GM23338 (cell line): ENCODE data around the gene CCBE1. TPM values are rescaled to one million over a fixed set of nuclear protein-coding genes. Genes with fewer than 3 reads are reported as not detected.

Experiments
- ATAC-seq: fragments of 200-7000 bp; cut with Tn5 transposase; 3 replicates; pipeline ENCODE4 v1.9.1; 2020
- DNase-seq: peaks from one replicate; pipeline ENCODE4 v3.0.0-alpha.2; 2015; ENCODE audit warnings: low spot score
- H2AFZ ChIP-seq: fragments of 200-600 bp; sonication (generic); 2 replicates; pipeline ENCODE4 v1.8.0; 2016; ENCODE audit warnings: antibody characterized with exemption, mild to moderate bottlenecking, moderate library complexity
- H3F3A ChIP-seq: fragments of 200-600 bp; sonication (generic); replicated peaks from 2 replicates; pipeline ENCODE4 v1.8.0; 2017; ENCODE audit warnings: antibody characterized with exemption, mixed run types, low read depth
- H3K27ac ChIP-seq: fragments of 200-600 bp; sonication (generic); 2 replicates; pipeline ENCODE4 v1.6.1; 2016; ENCODE audit warnings: low read depth
- H3K27me3 ChIP-seq: fragments of 200-600 bp; sonication (generic); 2 replicates; pipeline ENCODE4 v1.8.0; 2016; ENCODE audit warnings: mild to moderate bottlenecking, mixed run types, moderate library complexity; ENCODE audit not compliant: insufficient read depth
- H3K36me3 ChIP-seq: fragments of 200-600 bp; sonication (generic); 2 replicates; pipeline ENCODE4 v1.8.0; 2016; ENCODE audit warnings: mild to moderate bottlenecking; ENCODE audit not compliant: insufficient read depth
- H3K4me1 ChIP-seq: fragments of 200-600 bp; sonication (generic); 2 replicates; pipeline ENCODE4 v1.8.0; 2016; ENCODE audit warnings: mild to moderate bottlenecking, moderate library complexity; ENCODE audit not compliant: insufficient read depth
- H3K4me2 ChIP-seq: fragments of 200-600 bp; sonication (generic); 2 replicates; pipeline ENCODE4 v1.7.1; 2017; ENCODE audit warnings: mixed run types
- H3K4me3 ChIP-seq: fragments of 200-600 bp; sonication (generic); 2 replicates; pipeline ENCODE4 v1.6.1; 2016; ENCODE audit warnings: mixed run types
- H3K79me2 ChIP-seq: fragments of 200-600 bp; sonication (generic); replicated peaks from 2 replicates; pipeline ENCODE4 v1.8.0; 2017; ENCODE audit warnings: mild to moderate bottlenecking; ENCODE audit not compliant: insufficient read depth
- H3K9me2 ChIP-seq: fragments of 200-600 bp; sonication (generic); 2 replicates; pipeline ENCODE4 v1.8.0; 2017; ENCODE audit not compliant: insufficient read depth
- H4K20me1 ChIP-seq: fragments of 200-600 bp; sonication (generic); replicated peaks from 2 replicates; pipeline ENCODE4 v1.8.0; 2017; ENCODE audit warnings: mild to moderate bottlenecking; ENCODE audit not compliant: insufficient read depth
- H3K27ac Mint-ChIP-seq: 2 replicates; pipeline ENCODE4 v1.8.0; 2020; ENCODE audit warnings: inconsistent platforms, mild to moderate bottlenecking, moderate library complexity, mixed read lengths
- H3K27me3 Mint-ChIP-seq: 3 replicates; pipeline ENCODE4 v1.8.0; 2022; ENCODE audit warnings: low read depth, mild to moderate bottlenecking, moderate library complexity, mixed read lengths, inconsistent platforms; ENCODE audit not compliant: insufficient read depth, poor library complexity
- H3K36me3 Mint-ChIP-seq: 3 replicates; pipeline ENCODE4 v1.8.0; 2021; ENCODE audit warnings: low read depth, mild to moderate bottlenecking, inconsistent platforms, moderate library complexity, mixed read lengths
- H3K4me1 Mint-ChIP-seq: 3 replicates; pipeline ENCODE4 v1.8.0; 2020; ENCODE audit warnings: mild to moderate bottlenecking, inconsistent platforms, mixed read lengths
- H3K4me3 Mint-ChIP-seq: 3 replicates; pipeline ENCODE4 v1.8.0; 2021; ENCODE audit warnings: moderate library complexity, mild to moderate bottlenecking, inconsistent platforms, mixed read lengths
- H3K9me3 Mint-ChIP-seq: 3 replicates; pipeline ENCODE4 v1.8.0; 2020; ENCODE audit warnings: moderate library complexity, mild to moderate bottlenecking, inconsistent platforms, mixed read lengths
- CREB1 ChIP-seq: fragments of 250-450 bp; sonication (Bioruptor Pico); IDR thresholded peaks from 2 replicates; pipeline ENCODE4 v1.5.0; 2020; ENCODE audit warnings: low read depth, mild to moderate bottlenecking, moderate library complexity
- ETS1 ChIP-seq: IDR thresholded peaks from 2 replicates; pipeline ENCODE4 v1.6.1; 2016; ENCODE audit warnings: antibody characterized with exemption
- EZH2 ChIP-seq: fragments of 200-600 bp; sonication (generic); IDR thresholded peaks from one replicate; pipeline ENCODE4 v1.8.0; 2017; ENCODE audit warnings: antibody characterized with exemption, mild to moderate bottlenecking, low read depth; ENCODE audit not compliant: unreplicated experiment
- EZH2phosphoT487 ChIP-seq: fragments of 200-600 bp; sonication (generic); IDR thresholded peaks from one replicate; pipeline ENCODE4 v1.8.1; 2018; ENCODE audit warnings: antibody characterized with exemption; ENCODE audit not compliant: unreplicated experiment
- JUNB ChIP-seq: IDR thresholded peaks from one replicate; pipeline ENCODE4 v1.6.1; 2016; ENCODE audit warnings: antibody characterized with exemption; ENCODE audit not compliant: unreplicated experiment
- NANOG ChIP-seq: IDR thresholded peaks from 2 replicates; pipeline ENCODE4 v1.6.1; 2016; ENCODE audit warnings: antibody characterized with exemption, borderline replicate concordance
- POLR2AphosphoS5 ChIP-seq: IDR thresholded peaks from 2 replicates; pipeline ENCODE4 v1.6.1; 2016; ENCODE audit warnings: antibody characterized with exemption, low read depth
- REST ChIP-seq: IDR thresholded peaks from one replicate; pipeline ENCODE4 v1.6.1; 2018; ENCODE audit warnings: antibody characterized with exemption; ENCODE audit not compliant: unreplicated experiment
- STAT1 ChIP-seq: IDR thresholded peaks from one replicate; pipeline ENCODE4 v1.6.1; 2016; ENCODE audit warnings: antibody characterized with exemption; ENCODE audit not compliant: unreplicated experiment
- ZNF114 ChIP-seq: fragments of 250-450 bp; sonication (Bioruptor Pico); IDR thresholded peaks from 2 replicates; pipeline ENCODE4 v1.5.0; 2020; ENCODE audit warnings: mild to moderate bottlenecking, moderate library complexity
- ZNF331 ChIP-seq: fragments of 250-450 bp; sonication (Bioruptor Pico); IDR thresholded peaks from 2 replicates; pipeline ENCODE4 v1.5.0; 2020; ENCODE audit warnings: low read depth, mild to moderate bottlenecking, moderate library complexity
- ZNF462 ChIP-seq: fragments of 250-450 bp; sonication (Bioruptor Pico); IDR thresholded peaks from 2 replicates; pipeline ENCODE4 v1.5.0; 2020; ENCODE audit warnings: mild to moderate bottlenecking, moderate library complexity
- polyA plus RNA-seq: library from polyadenylated mRNA; unstranded; fragments of >200 nt; fragmentation: Nextera tagmentation; extraction: Ambion mirVana; gene quantifications from 2 replicates; pipeline ENCODE4 v1.2.1, GENCODE V29; 2016
- total RNA-seq: library from RNA; depleted of rRNA; stranded (reverse); fragments of >200 nt; shearing (Covaris generic); gene quantifications from 2 replicates; pipeline ENCODE4 v1.2.3, GENCODE V29; 2014
- TF ChIP-seq, protein P1 (sequence below), 2 experiments: fragments of 200-600 bp in 1 of 2; sonication (generic) in 1 of 2; conservative IDR thresholded peaks; 2 replicates each; pipeline versions ENCODE4 v1.5.1 to v1.6.1; 2016 to 2017; ENCODE audit warnings: antibody characterized with exemption in 2 of 2, low read depth in 2 of 2, mild to moderate bottlenecking in 2 of 2, moderate library complexity in 1 of 2

CCBE1 gene
- total and polyA plus RNA-seq, 2 experiments from 2014 or later, result 2.1 to 2.6 TPM

GRCh38 chr18:59488899-59489298 lies 208.3 kb downstream of the CCBE1 start:
- Histone ChIP-seq H3K27me3 (no peaks in the 10 kb centered on the region), H3F3A (no peaks in the 10 kb centered on the region), H3K4me2 (no peak overlapping the region), H3K79me2 (no peaks in the 10 kb centered on the region), H2AFZ (no peak overlapping the region), H3K4me3 (no peak overlapping the region), H3K9me2 (no peaks in the 10 kb centered on the region), H3K4me1 (no peaks in the 10 kb centered on the region), H3K27ac (no peak overlapping the region), H3K36me3 (no peaks in the 10 kb centered on the region), H4K20me1 (no peaks in the 10 kb centered on the region)
- DNase-seq (no peak), ATAC-seq (no peak)
- no peak overlapping the region for H3K4me3 Mint-ChIP-seq
- H3K36me3 Mint-ChIP-seq, result no peaks in the 10 kb centered on the region
- H3K9me3 Mint-ChIP-seq, result no peaks in the 10 kb centered on the region; the same call in 1 of the 3 replicates
- no peaks in the 10 kb centered on the region for H3K4me1 Mint-ChIP-seq
- TF ChIP-seq POLR2AphosphoS5 (no peak), STAT1 (no peak), JUNB (no peak), ZNF331 (CRISPR knock-in tag) (no peak), REST (no peak), NANOG (no peak), EZH2phosphoT487 (no peak), CREB1 (CRISPR knock-in tag) (no peak), ETS1 (no peak), ZNF114 (CRISPR knock-in tag) (no peak), ZNF462 (CRISPR knock-in tag) (no peak), EZH2 (no peak)
- TF ChIP-seq, protein P1, sequence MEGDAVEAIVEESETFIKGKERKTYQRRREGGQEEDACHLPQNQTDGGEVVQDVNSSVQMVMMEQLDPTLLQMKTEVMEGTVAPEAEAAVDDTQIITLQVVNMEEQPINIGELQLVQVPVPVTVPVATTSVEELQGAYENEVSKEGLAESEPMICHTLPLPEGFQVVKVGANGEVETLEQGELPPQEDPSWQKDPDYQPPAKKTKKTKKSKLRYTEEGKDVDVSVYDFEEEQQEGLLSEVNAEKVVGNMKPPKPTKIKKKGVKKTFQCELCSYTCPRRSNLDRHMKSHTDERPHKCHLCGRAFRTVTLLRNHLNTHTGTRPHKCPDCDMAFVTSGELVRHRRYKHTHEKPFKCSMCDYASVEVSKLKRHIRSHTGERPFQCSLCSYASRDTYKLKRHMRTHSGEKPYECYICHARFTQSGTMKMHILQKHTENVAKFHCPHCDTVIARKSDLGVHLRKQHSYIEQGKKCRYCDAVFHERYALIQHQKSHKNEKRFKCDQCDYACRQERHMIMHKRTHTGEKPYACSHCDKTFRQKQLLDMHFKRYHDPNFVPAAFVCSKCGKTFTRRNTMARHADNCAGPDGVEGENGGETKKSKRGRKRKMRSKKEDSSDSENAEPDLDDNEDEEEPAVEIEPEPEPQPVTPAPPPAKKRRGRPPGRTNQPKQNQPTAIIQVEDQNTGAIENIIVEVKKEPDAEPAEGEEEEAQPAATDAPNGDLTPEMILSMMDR (conservative IDR thresholded peaks at IDR 0.05; ENCODE audit: low read depth in 2 of 2), result no peak
- no peaks in the 10 kb centered on the region for H3K27me3 Mint-ChIP-seq
- no peak overlapping the region for H3K27ac Mint-ChIP-seq
